Occipital lobe (tissue), 3 donors: Measurements from ENCODE around the gene C1QA. TPM values are rescaled to one million over a fixed set of nuclear protein-coding genes. Genes with fewer than 3 reads are reported as not detected.
"Not testable (repeated sequence)": the region's sequence is repeated elsewhere in the genome, so short reads cannot be mapped to it uniquely, and the experiment has no call there.

Source experiments
- DNase-seq: peaks from one replicate; lab custom pipeline; 2025; lab: John Stamatoyannopoulos, UW
- small RNA-seq: library from RNA; depleted of rRNA; stranded (forward); fragments of <200 nt; gene quantifications from one replicate; pipeline ENCODE3, GENCODE V24; 2014
- total RNA-seq: library from RNA; depleted of rRNA; stranded (reverse); fragments of >200 nt; gene quantifications from one replicate; pipeline ENCODE4 v1.2.3, GENCODE V29; 2014

The C1QA gene
- total RNA-seq, 1 donor from 2014 or later = 10.9 TPM

- no peak for DNase-seq
Measured at GRCh38 chr1:22671999-22672398, 35.6 kb downstream of the C1QA start.

- no peak for DNase-seq
Measured at GRCh38 chr1:22673486-22674409, 37.3 kb downstream of the C1QA start.

GRCh38 chr1:22674410-22674749, 38.0 kb downstream of the C1QA start:
- DNase-seq = no peak

- DNase-seq = not testable (repeated sequence)
Measured at GRCh38 chr1:22676151-22676550, 39.7 kb downstream of the C1QA start.

- no peak for DNase-seq
Measured at GRCh38 chr1:22676916-22677583, 40.6 kb downstream of the C1QA start.

- no peak for DNase-seq
Measured at GRCh38 chr1:22677931-22678896, 41.8 kb downstream of the C1QA start.

- DNase-seq = no peak
Measured at GRCh38 chr1:22680726-22681125, 44.3 kb downstream of the C1QA start.

- DNase-seq = no peak
Measured at GRCh38 chr1:22681556-22682276, 45.3 kb downstream of the C1QA start.

GRCh38 chr1:22683547-22683946, 47.1 kb downstream of the C1QA start:
- DNase-seq = no peak

GRCh38 chr1:22685591-22686059, 49.2 kb downstream of the C1QA start:
- DNase-seq = no peak

- no peak for DNase-seq
Measured at GRCh38 chr1:22687191-22687590, 50.8 kb downstream of the C1QA start.

- no peak for DNase-seq
Measured at GRCh38 chr1:22688466-22688865, 52.0 kb downstream of the C1QA start.

Small RNA genes within 50 kb of the gene (small RNA-seq; reads per million reads assigned to genes)
- not detected for gene MIR6127

Other genes starting within 250 kb of the C1QA start
- gene ZBTB40, start 184.8 kb upstream of the C1QA start, total RNA-seq = 12.2 TPM
- 0.94 TPM for gene EPHA8, start 73.1 kb upstream of the C1QA start, total RNA-seq
- gene C1QC, start 7.0 kb downstream of the C1QA start, total RNA-seq = 7.5 TPM
- gene C1QB, start 16.6 kb downstream of the C1QA start, total RNA-seq = 4.8 TPM
- 34.9 TPM for gene EPHB2, start 74.2 kb downstream of the C1QA start, total RNA-seq